Mammary epithelial cell (primary cell): Measurements from ENCODE around the gene SEC31A.

Source experiments
- EZH2 ChIP-seq: IDR thresholded peaks from 2 replicates; pipeline ENCODE4 v1.6.1; 2012; ENCODE audit warnings: low read length, inconsistent platforms, borderline replicate concordance
- TF ChIP-seq, protein P1 (sequence below), 2 donors: IDR thresholded peaks in 1 of 2; conservative IDR thresholded peaks in 1 of 2; 2 replicates each; pipeline ENCODE4 v1.5.1; 2011 to 2012; ENCODE audit warnings: inconsistent platforms in 2 of 2, low read length in 2 of 2, mild to moderate bottlenecking in 2 of 2, control low read depth in 1 of 2, low read depth in 1 of 2; ENCODE audit not compliant: insufficient read depth in 1 of 2; ENCODE audit errors: extremely low read depth in 1 of 2

DNA sequence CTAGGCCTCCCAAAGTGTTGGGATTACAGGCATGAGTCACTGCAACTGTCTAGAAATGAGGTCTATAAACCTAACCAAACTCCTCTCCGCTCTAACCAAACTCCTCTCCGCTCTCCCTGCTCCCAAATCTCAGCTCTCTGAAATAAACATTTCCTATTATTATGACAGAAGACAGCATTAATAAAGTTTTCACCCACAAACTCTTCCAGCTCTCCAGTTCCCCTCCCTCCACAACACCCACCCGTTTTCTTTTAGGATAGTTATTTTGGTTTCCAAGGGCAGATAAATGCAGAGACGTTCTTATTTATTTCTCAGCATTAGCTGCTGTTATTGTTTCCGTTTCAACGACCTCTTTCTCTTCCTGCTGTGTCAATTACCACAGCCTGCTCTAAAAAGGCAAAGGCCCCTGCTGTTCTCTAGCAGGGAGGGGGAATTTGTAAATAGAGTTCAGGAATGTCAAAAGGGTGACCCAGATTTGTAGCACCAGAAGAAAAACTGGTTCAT lies 79.1 kb downstream of the SEC31A start:
- TF ChIP-seq, protein P1, sequence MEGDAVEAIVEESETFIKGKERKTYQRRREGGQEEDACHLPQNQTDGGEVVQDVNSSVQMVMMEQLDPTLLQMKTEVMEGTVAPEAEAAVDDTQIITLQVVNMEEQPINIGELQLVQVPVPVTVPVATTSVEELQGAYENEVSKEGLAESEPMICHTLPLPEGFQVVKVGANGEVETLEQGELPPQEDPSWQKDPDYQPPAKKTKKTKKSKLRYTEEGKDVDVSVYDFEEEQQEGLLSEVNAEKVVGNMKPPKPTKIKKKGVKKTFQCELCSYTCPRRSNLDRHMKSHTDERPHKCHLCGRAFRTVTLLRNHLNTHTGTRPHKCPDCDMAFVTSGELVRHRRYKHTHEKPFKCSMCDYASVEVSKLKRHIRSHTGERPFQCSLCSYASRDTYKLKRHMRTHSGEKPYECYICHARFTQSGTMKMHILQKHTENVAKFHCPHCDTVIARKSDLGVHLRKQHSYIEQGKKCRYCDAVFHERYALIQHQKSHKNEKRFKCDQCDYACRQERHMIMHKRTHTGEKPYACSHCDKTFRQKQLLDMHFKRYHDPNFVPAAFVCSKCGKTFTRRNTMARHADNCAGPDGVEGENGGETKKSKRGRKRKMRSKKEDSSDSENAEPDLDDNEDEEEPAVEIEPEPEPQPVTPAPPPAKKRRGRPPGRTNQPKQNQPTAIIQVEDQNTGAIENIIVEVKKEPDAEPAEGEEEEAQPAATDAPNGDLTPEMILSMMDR (conservative IDR thresholded peaks at IDR 0.05 in 1 of 2, IDR thresholded peaks at IDR 0.05 in 1 of 2; ENCODE audit: extremely low read depth in 1 of 2, insufficient read depth in 1 of 2, low read depth in 1 of 2, low read length in 2 of 2), result no peak
- no peak for TF ChIP-seq EZH2
